GM12891 (cell line): Measurements from ENCODE around the gene ATAD5.

ENCODE experiments used
- POLR2A ChIP-seq: IDR thresholded peaks from 2 replicates; pipeline ENCODE4 v1.6.1; 2011; ENCODE audit warnings: low read depth, low read length, control low read depth
- POLR2AphosphoS5 ChIP-seq: IDR thresholded peaks from 2 replicates; pipeline ENCODE4 v1.6.1; 2011; ENCODE audit warnings: low read depth, low read length, control low read depth
- SPI1 ChIP-seq: IDR thresholded peaks from 2 replicates; pipeline ENCODE4 v1.6.1; 2011; ENCODE audit warnings: low read depth, low read length, control low read depth
- TAF1 ChIP-seq: IDR thresholded peaks from 2 replicates; pipeline ENCODE4 v1.6.1; 2011; ENCODE audit warnings: low read depth, low read length, control low read depth

DNA sequence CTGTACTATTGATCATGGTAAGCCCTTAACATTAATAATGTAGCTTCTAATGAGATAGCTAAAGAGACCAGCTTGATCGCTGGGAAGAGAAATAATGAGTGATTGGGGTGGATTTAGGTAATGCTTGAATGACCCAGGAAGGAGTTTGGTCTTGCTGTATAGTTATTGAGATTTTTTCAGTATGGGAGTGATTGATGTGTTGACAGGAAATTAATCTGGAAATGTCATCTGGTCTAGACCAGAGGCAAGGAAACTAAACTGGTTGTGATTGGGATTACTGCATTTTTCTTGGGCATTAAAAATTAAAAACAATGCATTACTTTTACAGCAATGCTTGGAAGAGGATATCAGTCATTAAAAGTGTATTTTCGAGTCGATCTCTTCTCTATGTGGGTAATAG lies 62.5 kb downstream of the ATAD5 start:
- TF ChIP-seq POLR2AphosphoS5: no peak
- TF ChIP-seq POLR2A: no peak
- TF ChIP-seq TAF1: no peak
- no peak for TF ChIP-seq SPI1
